AG10803 (cell line): ENCODE results near the gene TBC1D16.

Source experiments
- DNase-seq: peaks from one replicate; pipeline ENCODE4 v3.0.0; 2010; ENCODE audit warnings: low read depth
- H3K4me3 ChIP-seq: 2 replicates; pipeline ENCODE4 v1.5.1; 2011; ENCODE audit warnings: mild to moderate bottlenecking, low read length, control low read depth
- TF ChIP-seq, protein P1 (sequence below): conservative IDR thresholded peaks from 2 replicates; pipeline ENCODE4 v1.5.1; 2011; ENCODE audit warnings: mild to moderate bottlenecking, low read length, control low read depth, inconsistent platforms

The TBC1D16 gene

DNA sequence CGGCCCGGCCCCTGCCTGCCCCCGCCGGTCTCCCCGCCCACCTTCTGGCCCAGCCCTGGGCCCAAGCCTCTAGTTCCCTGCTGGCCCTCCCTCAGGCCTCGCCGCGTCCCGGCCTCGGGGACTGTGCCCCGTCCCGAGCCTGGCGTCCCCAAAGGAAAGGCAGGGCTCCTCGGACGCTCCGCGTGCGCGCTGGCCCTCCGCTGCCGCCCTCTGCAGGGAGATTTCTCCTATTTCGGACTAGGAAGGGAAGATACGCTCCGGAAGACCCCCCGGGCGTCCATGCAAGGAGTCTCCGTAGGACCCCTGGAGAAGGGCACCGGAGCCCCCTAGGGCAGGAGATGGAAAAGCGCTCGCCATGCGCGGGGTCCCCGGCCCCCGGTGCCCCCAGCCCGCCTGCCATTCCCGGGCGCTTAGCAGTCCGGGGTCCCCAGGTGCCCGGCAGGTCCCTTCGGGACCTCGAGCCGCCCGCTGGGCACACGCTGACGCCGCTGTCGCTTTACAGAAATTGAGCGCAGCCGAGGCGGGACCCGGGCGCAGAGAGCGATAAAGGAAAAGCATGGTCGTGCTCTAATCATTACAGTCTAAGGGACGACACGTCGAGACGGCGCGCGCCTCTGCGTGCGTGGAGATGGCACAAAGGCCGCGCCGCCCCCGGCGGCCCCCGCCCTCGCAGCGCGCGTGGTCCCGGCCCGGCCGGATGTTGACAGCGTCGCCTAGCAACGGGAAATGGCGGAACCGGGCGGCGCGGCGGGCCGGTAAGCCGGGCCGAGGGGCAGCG is 454 bp upstream of the TBC1D16 start, which contains the start of gene CCDC40:
Gene CCDC40, plus strand, starts transcription at position 706 of the 778 bp plus-strand sequence. Its CDS starts 21 bp downstream, at position 727.
- DNase-seq: peak; percentile 72
- TF ChIP-seq, protein P1, sequence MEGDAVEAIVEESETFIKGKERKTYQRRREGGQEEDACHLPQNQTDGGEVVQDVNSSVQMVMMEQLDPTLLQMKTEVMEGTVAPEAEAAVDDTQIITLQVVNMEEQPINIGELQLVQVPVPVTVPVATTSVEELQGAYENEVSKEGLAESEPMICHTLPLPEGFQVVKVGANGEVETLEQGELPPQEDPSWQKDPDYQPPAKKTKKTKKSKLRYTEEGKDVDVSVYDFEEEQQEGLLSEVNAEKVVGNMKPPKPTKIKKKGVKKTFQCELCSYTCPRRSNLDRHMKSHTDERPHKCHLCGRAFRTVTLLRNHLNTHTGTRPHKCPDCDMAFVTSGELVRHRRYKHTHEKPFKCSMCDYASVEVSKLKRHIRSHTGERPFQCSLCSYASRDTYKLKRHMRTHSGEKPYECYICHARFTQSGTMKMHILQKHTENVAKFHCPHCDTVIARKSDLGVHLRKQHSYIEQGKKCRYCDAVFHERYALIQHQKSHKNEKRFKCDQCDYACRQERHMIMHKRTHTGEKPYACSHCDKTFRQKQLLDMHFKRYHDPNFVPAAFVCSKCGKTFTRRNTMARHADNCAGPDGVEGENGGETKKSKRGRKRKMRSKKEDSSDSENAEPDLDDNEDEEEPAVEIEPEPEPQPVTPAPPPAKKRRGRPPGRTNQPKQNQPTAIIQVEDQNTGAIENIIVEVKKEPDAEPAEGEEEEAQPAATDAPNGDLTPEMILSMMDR: 0 out of 2 replicates have a peak, but pooled peaks have one; percentile 6
- H3K4me3 ChIP-seq: peak within 1 kb of the TSS; percentile 89

DNA sequence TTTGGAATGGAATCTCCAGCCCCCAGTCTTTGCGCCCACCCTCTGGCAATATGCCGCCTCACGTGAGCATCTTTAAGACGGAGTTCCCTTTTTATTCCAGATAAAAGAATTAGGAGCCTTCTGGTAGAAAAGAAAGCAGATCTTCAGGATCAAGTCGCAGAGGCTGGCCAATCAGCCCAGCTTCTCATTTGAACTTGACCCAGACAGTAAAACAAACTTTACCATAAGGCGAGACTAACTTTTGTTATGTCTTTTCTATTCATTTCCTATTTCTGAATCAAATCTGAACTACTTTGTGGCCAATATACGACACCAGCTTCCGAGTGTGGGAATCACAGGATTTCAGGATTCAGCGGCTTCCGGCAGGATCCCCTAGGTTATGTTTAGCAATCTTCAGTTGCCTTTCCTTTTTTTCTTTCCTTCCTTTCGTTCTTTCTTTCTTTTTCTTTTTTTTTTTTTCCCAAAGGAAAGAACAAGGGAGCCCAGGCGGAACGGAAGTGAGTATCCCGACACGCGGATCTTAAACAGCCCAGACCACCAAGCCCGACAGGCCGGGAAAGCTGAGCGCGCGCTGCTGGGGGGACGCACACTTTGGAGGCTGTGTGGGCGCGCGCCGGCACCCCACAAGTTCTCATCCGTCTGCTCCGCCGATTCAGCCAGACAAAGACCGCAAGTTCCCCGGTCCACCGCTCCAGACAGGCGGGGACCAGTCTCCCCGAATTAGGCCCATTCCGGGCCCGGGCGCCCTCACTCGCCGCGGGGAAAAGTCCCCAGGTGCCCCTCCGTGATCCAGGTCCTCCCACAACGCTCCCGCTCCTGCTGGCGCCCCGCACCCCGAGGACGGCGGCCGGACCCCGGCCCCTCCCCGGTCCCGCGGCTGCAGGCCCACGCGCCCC is 633 bp downstream of the TBC1D16 start:
- TF ChIP-seq, protein P1: no peak
- peak overlapping the region; percentile 74 for H3K4me3 ChIP-seq
- DNase-seq: peak; percentile 36

DNA sequence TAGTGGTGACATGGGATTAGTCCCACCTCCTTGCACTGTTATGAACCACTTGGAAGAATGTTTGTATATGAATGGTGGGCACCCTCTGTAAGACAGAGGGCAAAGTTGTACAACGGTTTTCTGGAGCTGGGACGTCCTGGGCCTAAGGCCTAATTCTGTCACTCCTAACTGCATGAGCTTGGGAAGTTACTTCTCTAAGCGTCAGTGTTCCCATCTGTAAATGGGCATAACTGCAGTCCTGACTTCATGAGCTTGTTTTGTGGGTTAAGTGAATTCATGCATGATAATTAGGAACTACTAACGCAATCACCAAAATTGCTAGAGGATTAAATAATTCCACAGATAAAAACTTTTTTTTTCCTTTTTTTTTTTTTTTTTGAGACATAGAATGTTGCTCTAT is 1.8 kb downstream of the TBC1D16 start:
- no peak overlapping the region for H3K4me3 ChIP-seq
- TF ChIP-seq, protein P1: no peak
- DNase-seq: no peak

DNA sequence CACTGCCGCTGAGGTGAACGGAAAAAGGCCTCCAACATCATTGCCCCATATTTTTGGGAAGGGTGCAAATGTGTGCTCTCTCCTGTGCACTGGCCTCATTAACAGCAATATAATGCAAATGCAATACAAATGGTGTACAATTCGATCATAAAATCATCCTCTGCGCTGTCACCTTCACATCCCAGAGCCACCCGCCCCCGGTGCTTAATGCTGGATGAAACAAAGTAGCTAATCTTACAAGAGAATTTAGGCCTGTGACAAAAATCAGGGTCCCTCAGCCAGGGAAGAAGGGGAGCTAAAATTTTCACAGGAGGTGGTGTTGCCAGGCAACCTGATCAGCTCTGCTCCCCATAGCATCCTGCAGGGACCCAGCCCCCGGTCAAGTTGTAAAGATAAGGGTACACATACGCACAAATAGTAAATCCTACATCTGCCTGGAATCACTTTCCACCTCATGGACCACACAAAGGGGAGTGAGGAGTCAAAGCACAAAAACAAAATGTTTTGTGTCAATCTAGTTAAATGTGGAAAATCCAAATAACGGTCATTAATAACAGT is 3.0 kb downstream of the TBC1D16 start:
- DNase-seq: no peak
- H3K4me3 ChIP-seq: no peak overlapping the region
- TF ChIP-seq, protein P1: no peak

DNA sequence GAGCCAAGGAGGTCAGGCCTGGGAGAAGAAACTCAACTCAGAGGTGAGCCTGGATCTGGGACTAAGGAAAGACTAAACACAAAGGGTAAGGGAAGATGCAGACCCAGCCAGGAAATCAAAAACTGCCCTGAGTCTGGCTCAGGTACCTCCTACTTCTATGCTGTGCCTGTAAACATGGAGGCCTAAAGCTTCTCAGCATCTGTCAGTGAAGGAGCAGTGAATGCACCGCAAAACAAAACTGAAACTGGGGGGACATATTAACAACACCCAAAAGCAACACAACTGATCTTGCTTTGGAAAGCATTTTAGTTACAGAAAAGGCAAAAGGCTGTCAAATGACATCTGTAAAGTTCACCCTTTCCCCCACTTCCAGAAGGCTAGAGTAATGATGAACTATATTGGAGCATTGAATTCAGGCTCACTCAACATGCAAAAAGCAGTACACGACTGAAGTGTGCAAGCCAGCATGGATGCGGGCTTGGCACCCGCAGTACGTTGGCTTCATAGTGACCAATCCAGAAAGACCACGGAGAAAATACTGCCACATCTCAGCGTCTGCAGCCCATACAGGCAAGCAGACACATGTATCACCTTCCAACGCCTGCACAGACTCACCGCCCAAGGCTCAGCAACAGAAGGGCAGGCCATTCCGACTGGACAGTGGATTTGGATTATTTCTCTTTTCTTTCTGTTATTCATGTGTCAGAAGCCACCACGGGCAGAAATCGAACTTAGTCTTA is 3.8 kb downstream of the TBC1D16 start:
- H3K4me3 ChIP-seq: no peak overlapping the region
- no peak for DNase-seq
- TF ChIP-seq, protein P1: no peak

DNA sequence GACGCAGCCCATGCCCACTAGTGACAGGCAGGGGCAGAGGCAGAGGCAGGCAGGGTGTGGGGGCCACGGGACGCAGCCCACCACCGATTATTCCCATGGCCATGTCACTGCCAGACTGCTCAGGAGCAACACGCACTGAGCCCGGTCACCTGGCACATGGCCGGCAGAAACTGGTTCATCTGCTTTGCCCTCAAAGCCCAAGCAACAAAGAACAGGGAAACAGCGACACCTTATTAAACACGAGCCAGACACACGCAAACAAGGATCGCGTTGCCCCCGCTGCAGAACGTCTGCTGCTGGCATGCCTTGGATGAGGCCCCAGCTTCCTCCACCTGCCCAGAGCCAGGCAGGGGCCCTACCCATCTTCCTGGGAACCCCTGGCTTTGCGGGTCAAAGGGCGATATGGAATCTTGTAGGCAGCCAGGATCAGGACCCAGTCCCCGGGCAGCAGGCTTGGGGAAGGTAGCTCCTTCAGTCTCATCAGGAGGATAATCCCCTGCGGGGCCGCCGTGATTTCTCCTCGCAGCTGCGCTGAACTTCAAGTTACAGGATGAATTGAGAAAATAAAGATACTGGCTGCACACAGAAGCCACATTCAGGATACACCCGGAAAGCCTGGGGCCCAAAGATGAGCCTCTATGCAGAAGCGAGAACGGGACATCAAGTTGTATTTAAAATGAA is 4.8 kb downstream of the TBC1D16 start:
- TF ChIP-seq, protein P1: no peak
- no peak for DNase-seq
- H3K4me3 ChIP-seq: no peak overlapping the region
